ENCODE data around the gene NR3C1. TPM values are rescaled to one million over a fixed set of nuclear protein-coding genes. Genes with fewer than 3 reads are reported as not detected.
A peak's percentile ranks its signal among the peaks of the same experiment; 100 is the strongest.

Gene NR3C1
- total and polyA plus RNA-seq, 2 of the 13 experiments (the other 11 are each of a cell fraction or from before 2014, with no cell fraction given) = 10.0 to 24.3 TPM

DNA sequence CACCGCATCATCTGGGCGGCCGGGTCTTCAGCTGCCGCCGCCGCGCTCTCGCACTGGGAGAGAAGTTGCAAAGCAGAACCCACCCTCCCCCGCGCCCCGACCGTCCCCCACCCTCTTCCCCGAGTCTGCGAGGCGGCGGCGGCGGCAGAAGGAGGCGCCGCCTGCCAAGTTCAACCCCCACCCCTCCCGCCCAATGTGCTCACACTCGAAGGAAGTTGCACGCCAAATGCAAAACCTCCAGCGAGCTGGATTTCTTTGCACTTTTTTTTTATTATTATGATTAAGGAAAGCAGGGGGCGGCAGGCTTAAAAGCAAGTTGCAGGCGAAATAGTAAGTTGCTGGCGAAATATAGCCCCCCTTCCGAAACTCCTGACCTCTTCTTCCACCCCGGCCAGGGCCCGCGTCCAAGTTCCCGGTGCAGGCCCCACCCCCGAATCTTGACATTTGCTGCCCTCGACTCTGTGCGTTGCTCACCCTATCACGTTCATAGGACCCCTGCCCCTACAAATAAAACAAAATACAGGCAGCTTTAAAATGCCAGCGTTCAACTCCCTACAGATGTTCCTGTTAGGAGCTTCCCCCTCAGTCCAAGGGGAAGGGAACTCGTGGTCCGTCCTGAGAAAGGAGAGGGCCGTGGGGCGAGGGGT lies 1.1 kb upstream of the NR3C1 start (continued):
- TF ChIP-seq, protein P1, sequence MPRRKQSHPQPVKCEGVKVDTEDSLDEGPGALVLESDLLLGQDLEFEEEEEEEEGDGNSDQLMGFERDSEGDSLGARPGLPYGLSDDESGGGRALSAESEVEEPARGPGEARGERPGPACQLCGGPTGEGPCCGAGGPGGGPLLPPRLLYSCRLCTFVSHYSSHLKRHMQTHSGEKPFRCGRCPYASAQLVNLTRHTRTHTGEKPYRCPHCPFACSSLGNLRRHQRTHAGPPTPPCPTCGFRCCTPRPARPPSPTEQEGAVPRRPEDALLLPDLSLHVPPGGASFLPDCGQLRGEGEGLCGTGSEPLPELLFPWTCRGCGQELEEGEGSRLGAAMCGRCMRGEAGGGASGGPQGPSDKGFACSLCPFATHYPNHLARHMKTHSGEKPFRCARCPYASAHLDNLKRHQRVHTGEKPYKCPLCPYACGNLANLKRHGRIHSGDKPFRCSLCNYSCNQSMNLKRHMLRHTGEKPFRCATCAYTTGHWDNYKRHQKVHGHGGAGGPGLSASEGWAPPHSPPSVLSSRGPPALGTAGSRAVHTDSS (CRISPR knock-in tag; conservative IDR thresholded peaks at IDR 0.05) = no peak
- TF ChIP-seq NAIF1 (CRISPR knock-in tag; IDR thresholded peaks at IDR 0.05; ENCODE audit: borderline replicate concordance) (no peak), SKIL (CRISPR knock-in tag; IDR thresholded peaks at IDR 0.05; ENCODE audit: borderline replicate concordance) (peak; percentile 41; the same call in 1 of the 2 replicates), FOXA3 (CRISPR knock-in tag; IDR thresholded peaks at IDR 0.05) (no peak; the same call in 1 of the 2 replicates), ZSCAN21 (CRISPR knock-in tag; IDR thresholded peaks at IDR 0.05; ENCODE audit: borderline replicate concordance) (no peak), CC2D1A (CRISPR knock-in tag; IDR thresholded peaks at IDR 0.05) (no peak), ZNF34 (CRISPR knock-in tag; IDR thresholded peaks at IDR 0.05; ENCODE audit: borderline replicate concordance) (no peak), REPIN1 (CRISPR knock-in tag; IDR thresholded peaks at IDR 0.05; ENCODE audit: borderline replicate concordance, low read depth) (no peak), NR2C2 (CRISPR knock-in tag; IDR thresholded peaks at IDR 0.05; ENCODE audit: borderline replicate concordance) (no peak), ATF7-NPFF (CRISPR knock-in tag; IDR thresholded peaks at IDR 0.05; ENCODE audit: low read depth) (no peak), SCMH1 (CRISPR knock-in tag; IDR thresholded peaks at IDR 0.05; ENCODE audit: borderline replicate concordance) (no peak), DNMT1 (CRISPR knock-in tag; IDR thresholded peaks at IDR 0.05) (no peak), PPARG (CRISPR knock-in tag; conservative IDR thresholded peaks at IDR 0.05) (no peak), JUNB (CRISPR knock-in tag; IDR thresholded peaks at IDR 0.05; ENCODE audit: borderline replicate concordance) (0 out of 2 replicates have a peak, but pooled peaks have one; percentile 41), ZNF597 (CRISPR knock-in tag; IDR thresholded peaks at IDR 0.05) (no peak), TBL1XR1 (IDR thresholded peaks at IDR 0.05; ENCODE audit: borderline replicate concordance, low read length, partially characterized antibody) (no peak), LCORL (IDR thresholded peaks at IDR 0.05) (no peak), LCORL (CRISPR knock-in tag; IDR thresholded peaks at IDR 0.05) (no peak), JUND (CRISPR knock-in tag; IDR thresholded peaks at IDR 0.05) (no peak)
- TF ChIP-seq, protein P2, sequence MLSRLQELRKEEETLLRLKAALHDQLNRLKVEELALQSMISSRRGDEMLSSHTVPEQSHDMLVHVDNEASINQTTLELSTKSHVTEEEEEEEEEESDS (CRISPR knock-in tag; IDR thresholded peaks at IDR 0.05; ENCODE audit: borderline replicate concordance) = no peak
- TF ChIP-seq, protein P3, sequence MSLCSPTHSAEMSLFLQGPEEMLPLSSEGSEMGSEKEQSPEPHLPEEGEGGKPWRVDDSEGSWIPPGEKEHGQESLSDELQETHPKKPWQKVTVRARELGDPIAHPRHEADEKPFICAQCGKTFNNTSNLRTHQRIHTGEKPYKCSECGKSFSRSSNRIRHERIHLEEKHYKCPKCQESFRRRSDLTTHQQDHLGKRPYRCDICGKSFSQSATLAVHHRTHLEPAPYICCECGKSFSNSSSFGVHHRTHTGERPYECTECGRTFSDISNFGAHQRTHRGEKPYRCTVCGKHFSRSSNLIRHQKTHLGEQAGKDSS (CRISPR knock-in tag; IDR thresholded peaks at IDR 0.05; ENCODE audit: borderline replicate concordance, low read depth) = no peak

Measured in HepG2 (cell line).